ENCODE measurements around the gene COL4A2. TPM values are rescaled to one million over a fixed set of nuclear protein-coding genes. Genes with fewer than 3 reads are reported as not detected.
"Not testable (repeated sequence)": the region's sequence is repeated elsewhere in the genome, so short reads cannot be mapped to it uniquely, and the experiment has no call there.

COL4A2 gene
- total RNA-seq, 1 donor from 2014 or later = 273 TPM

- Histone ChIP-seq H3K9me3 (no peaks in the 10 kb centered on the region), H3K36me3 (peaks cover 4% of the 10 kb centered on the region), H3K27me3 (no peaks in the 10 kb centered on the region), H3K4me1 (peaks cover 47% of the 10 kb centered on the region), H3K4me3 (no peak overlapping the region), H3K27ac (peak overlapping the region; percentile 60)
- intact Hi-C loops (cut with DNase I) = no loop called here
- TF ChIP-seq CTCF (IDR thresholded peaks at IDR 0.05) = no peak
- ATAC-seq (no peak), DNase-seq (no peak)
Measured at GRCh38 chr13:110319397-110319773, 12.3 kb downstream of the COL4A2 start.

GRCh38 chr13:110319774-110320509 lies 12.9 kb downstream of the COL4A2 start:
- no peak for TF ChIP-seq CTCF (IDR thresholded peaks at IDR 0.05)
- Histone ChIP-seq H3K9me3 (no peaks in the 10 kb centered on the region), H3K27ac (peak overlapping the region; percentile 60), H3K4me3 (no peak overlapping the region), H3K36me3 (peaks cover 4% of the 10 kb centered on the region), H3K4me1 (peaks cover 52% of the 10 kb centered on the region), H3K27me3 (no peaks in the 10 kb centered on the region)
- DNase-seq (no peak), ATAC-seq (peak; percentile 43)
- intact Hi-C loops (cut with DNase I) = no loop called here

GRCh38 chr13:110320645-110321044 lies 13.6 kb downstream of the COL4A2 start:
- no peaks in the 10 kb centered on the region for H3K9me3 ChIP-seq
- no peak for ATAC-seq
- intact Hi-C loops (cut with DNase I) = no loop called here
- H3K27me3 ChIP-seq = no peaks in the 10 kb centered on the region
- no peak overlapping the region for H3K27ac ChIP-seq
- TF ChIP-seq CTCF (IDR thresholded peaks at IDR 0.05) = no peak
- H3K4me3 ChIP-seq = no peak overlapping the region
- no peak for DNase-seq
- H3K4me1 ChIP-seq = peaks cover 54% of the 10 kb centered on the region
- H3K36me3 ChIP-seq = peaks cover 4% of the 10 kb centered on the region

- DNase-seq; H3K36me3 ChIP-seq; intact Hi-C loops (cut with DNase I); H3K27ac ChIP-seq; H3K9me3 ChIP-seq; H3K27me3 ChIP-seq; ATAC-seq; H3K4me3 ChIP-seq: not testable (repeated sequence)
- peaks cover 60% of the 10 kb centered on the region for H3K4me1 ChIP-seq
Measured at GRCh38 chr13:110321573-110321972, 14.5 kb downstream of the COL4A2 start.

- Histone ChIP-seq H3K9me3 (no peaks in the 10 kb centered on the region), H3K4me1 (peaks cover 62% of the 10 kb centered on the region), H3K4me3 (no peak overlapping the region), H3K27ac (no peak overlapping the region), H3K36me3 (no peaks in the 10 kb centered on the region), H3K27me3 (no peaks in the 10 kb centered on the region)
- no peak for DNase-seq
- ATAC-seq = no peak
- intact Hi-C loops (cut with DNase I) = no loop called here
- no peak for TF ChIP-seq CTCF (IDR thresholded peaks at IDR 0.05)
Measured at GRCh38 chr13:110322126-110322827, 15.2 kb downstream of the COL4A2 start.

- Histone ChIP-seq H3K27ac (no peak overlapping the region), H3K36me3 (no peaks in the 10 kb centered on the region), H3K9me3 (no peaks in the 10 kb centered on the region), H3K4me3 (no peak overlapping the region), H3K27me3 (no peaks in the 10 kb centered on the region), H3K4me1 (peaks cover 62% of the 10 kb centered on the region)
- no peak for DNase-seq
- ATAC-seq = no peak
- TF ChIP-seq CTCF (IDR thresholded peaks at IDR 0.05) = no peak
- intact Hi-C loops (cut with DNase I) = no loop called here
Measured at GRCh38 chr13:110322828-110323171, 15.7 kb downstream of the COL4A2 start.
